Measurements from ENCODE around the gene TP53RK. TPM values are rescaled to one million over a fixed set of nuclear protein-coding genes. Genes with fewer than 3 reads are reported as not detected.

TP53RK gene
- total RNA-seq, 2 donors from 2014 or later = 6.6 to 11.7 TPM

DNA sequence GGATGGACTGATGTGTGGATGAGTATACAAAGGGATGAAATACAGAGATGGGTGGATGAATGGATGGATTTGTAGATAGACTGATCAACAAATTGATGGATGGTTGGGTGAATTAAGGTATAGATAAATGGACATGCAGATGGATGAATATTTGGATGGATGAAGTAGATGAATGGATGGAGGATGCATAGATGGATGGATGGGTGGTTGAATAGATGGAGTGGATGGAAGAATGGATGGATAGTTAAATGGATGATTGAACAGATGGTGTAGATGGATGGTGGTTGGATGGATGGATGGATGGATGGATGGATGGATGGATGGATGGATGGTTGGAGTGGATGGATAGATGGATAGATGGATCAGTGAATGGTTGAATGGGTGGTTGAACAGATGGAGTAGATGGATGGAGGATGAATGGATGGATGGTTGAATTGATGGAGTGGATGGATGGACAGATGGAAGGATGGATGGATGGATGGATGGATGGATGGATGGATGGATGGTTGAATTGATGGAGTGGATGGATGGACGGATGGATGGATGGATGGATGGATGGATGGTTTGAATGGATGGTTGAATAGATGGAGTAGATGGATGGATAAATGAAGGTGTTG is 35.2 kb upstream of the TP53RK start:
- Histone ChIP-seq H3K27me3 (no peaks in the 10 kb centered on the region), H3K27ac (no peak overlapping the region), H3K4me3 (no peak overlapping the region), H3K9me3 (no peaks in the 10 kb centered on the region), H3K4me1 (peaks cover 13% of the 10 kb centered on the region), H3K36me3 (replicated peaks in 1 of 2; ENCODE audit: insufficient read depth in 1 of 2, low read depth in 2 of 2) (peaks cover 5 to 7% of the 10 kb centered on the region in 2 donors)
- intact Hi-C loops (cut with DNase I) = no loop called here
- TF ChIP-seq CTCF (IDR thresholded peaks at IDR 0.05) = no peak
- TF ChIP-seq POLR2A (IDR thresholded peaks at IDR 0.05) = no peak
- DNase-seq (no peak), ATAC-seq (no peak)
- whole genome bisulfite sequencing, 2 donors = 29 to 30% methylated on average over 1 of the region's 1 CpG

DNA sequence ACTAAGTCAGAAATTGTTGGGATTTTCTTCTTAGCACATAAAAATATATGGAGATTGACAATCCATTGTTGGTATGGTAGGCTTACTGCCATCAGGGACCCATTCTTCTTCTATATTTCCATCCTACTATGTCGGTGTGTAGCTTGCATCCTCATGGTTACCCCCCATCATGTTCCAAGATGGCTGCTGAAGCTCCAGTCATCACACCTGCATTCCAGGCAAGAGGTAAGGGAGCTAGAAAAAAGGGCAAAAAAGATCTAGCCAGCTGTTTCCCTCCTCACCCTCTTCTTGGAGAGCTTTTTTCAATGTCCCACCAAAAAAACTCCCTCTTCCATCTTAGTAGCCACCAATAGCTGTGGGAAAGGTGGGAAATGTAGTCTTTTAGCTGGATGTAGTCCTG is 33.8 kb upstream of the TP53RK start:
- WGBS, 2 donors = 100% methylated on average over 1 of the region's 1 CpG
- peaks cover 13% of the 10 kb centered on the region for H3K4me1 ChIP-seq
- no peaks in the 10 kb centered on the region for H3K9me3 ChIP-seq
- intact Hi-C loops (cut with DNase I) = no loop called here
- no peak overlapping the region for H3K27ac ChIP-seq
- DNase-seq (no peak), ATAC-seq (no peak)
- H3K4me3 ChIP-seq = no peak overlapping the region
- H3K27me3 ChIP-seq = no peaks in the 10 kb centered on the region
- H3K36me3 ChIP-seq (replicated peaks in 1 of 2; ENCODE audit: insufficient read depth in 1 of 2, low read depth in 2 of 2) = peaks cover 5 to 7% of the 10 kb centered on the region in 2 donors
- no peak for TF ChIP-seq CTCF (IDR thresholded peaks at IDR 0.05)

GRCh38 chr20:46722450-46722849 is 33.2 kb upstream of the TP53RK start:
- peaks cover 13% of the 10 kb centered on the region for H3K4me1 ChIP-seq
- no peak for DNase-seq
- TF ChIP-seq POLR2A (IDR thresholded peaks at IDR 0.05) (no peak), CTCF (IDR thresholded peaks at IDR 0.05) (no peak)
- H3K27me3 ChIP-seq = no peaks in the 10 kb centered on the region
- no peaks in the 10 kb centered on the region for H3K9me3 ChIP-seq
- H3K4me3 ChIP-seq = no peak overlapping the region
- no peak for ATAC-seq
- intact Hi-C loops (cut with DNase I) = no loop called here
- 93 to 100% methylated on average over 2 of the region's 2 CpGs for WGBS, 2 donors
- peaks cover 3 to 7% of the 10 kb centered on the region in 2 donors for H3K36me3 ChIP-seq (replicated peaks in 1 of 2; ENCODE audit: insufficient read depth in 1 of 2, low read depth in 2 of 2)
- H3K27ac ChIP-seq = no peak overlapping the region

DNA sequence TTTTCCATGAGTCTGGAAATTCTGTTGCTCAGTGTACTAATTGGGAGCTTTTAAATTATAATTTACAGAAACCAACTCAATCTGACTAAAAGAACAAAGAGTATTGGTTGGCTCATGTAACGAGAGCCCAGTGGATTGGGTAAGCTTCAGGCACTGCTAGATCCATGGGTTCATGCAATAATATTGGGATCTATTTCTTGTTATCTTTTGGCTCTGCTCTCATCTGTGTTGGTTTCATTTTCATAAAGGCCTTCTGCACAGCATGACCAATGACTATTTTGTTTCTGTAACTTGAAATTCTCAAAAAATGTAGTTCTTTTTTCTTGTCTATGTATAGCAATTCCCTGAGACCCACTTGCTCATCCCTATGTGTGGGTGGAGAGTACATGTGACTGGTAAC is 32.2 kb upstream of the TP53RK start:
- WGBS, 2 donors = 83 to 93% methylated on average over 1 of the region's 1 CpG
- Histone ChIP-seq H3K4me1 (peaks cover 13% of the 10 kb centered on the region), H3K9me3 (no peaks in the 10 kb centered on the region), H3K27me3 (no peaks in the 10 kb centered on the region), H3K4me3 (no peak overlapping the region), H3K27ac (peak overlapping the region in 1 of 4 donors; percentile 44), H3K36me3 (replicated peaks in 1 of 2; ENCODE audit: insufficient read depth in 1 of 2, low read depth in 2 of 2) (peaks cover 3 to 7% of the 10 kb centered on the region in 2 donors)
- no peak for TF ChIP-seq POLR2A (IDR thresholded peaks at IDR 0.05)
- no peak for TF ChIP-seq CTCF (IDR thresholded peaks at IDR 0.05)
- intact Hi-C loops (cut with DNase I) = no loop called here
- ATAC-seq (no peak), DNase-seq (no peak)

GRCh38 chr20:46720776-46721425 is 31.7 kb upstream of the TP53RK start:
- intact Hi-C loops (cut with DNase I) = no loop called here

More at GRCh38 chr20:46720776-46721425, 31.7 kb upstream of the TP53RK start:
- TF ChIP-seq CTCF (IDR thresholded peaks at IDR 0.05) (no peak), POLR2A (IDR thresholded peaks at IDR 0.05) (no peak)
- Histone ChIP-seq H3K27me3 (no peaks in the 10 kb centered on the region), H3K27ac (no peak overlapping the region), H3K4me1 (peaks cover 13% of the 10 kb centered on the region), H3K4me3 (no peak overlapping the region), H3K9me3 (no peaks in the 10 kb centered on the region), H3K36me3 (replicated peaks in 1 of 2; ENCODE audit: insufficient read depth in 1 of 2, low read depth in 2 of 2) (peaks cover 3 to 7% of the 10 kb centered on the region in 2 donors)
- ATAC-seq (no peak), DNase-seq (no peak)

All from body of pancreas (tissue), 4 donors.